Measurements from ENCODE around the gene LRBA.

Gene LRBA

DNA sequence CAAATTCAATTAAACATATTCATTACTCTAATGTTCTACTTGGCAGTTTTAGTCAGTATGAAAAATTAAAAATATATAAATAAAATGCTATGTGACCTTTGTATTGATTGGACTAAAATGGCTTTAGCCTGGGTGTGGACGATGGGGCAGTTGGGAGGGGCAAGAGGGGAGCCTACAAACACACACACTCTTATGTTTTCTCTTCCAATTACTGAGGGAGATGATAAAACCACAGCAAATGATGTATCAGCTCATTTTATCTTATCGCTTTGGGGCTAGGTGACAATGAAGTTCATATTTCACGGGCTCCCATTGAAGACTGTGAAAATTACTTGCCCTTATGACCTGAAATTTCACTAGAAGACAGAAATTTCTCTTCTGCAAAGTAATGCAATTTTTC lies 517.5 kb downstream of the LRBA start:
- DNase-seq (ENCODE audit: low read depth in 3 of 3) = no peak

DNA sequence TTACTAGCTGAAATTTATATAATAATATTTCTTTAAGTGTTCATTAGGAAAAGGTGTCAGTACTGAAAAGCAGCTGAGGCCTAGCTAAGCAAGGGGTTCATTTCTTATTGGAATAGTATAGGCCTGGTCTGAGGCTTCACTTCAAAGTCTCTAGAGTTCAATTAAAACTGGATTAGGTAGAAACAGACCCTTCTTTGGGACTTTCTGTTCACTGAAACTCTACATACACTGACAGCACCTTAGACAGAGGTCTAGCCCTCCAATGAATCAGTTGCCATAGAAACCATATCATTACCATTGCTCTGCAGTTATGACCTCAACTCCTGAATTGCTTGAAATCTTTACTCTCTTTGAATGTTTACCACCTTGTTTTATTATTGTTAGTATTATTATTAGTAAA lies 519.5 kb downstream of the LRBA start:
- DNase-seq (ENCODE audit: low read depth in 3 of 3) = no peak

DNA sequence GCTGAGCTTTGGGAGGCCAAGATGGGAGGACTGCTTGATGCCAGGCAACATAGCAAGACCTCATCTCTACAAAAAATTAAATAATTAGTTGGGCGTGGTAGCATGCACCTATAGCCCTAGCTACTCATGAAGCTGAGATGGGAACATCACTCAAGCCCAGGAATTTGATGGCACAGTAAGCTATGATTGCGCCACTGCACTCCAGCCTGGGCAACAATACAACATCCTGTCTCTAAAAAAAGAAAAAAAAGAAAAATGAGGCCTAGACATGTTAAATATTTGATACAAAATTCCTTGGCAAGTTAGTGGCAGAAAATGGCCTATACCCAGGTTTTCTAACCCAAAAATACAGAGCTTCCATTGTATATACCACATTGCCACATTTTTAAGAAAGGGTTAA lies 521.2 kb downstream of the LRBA start:
- no peak for DNase-seq (ENCODE audit: low read depth in 3 of 3)

DNA sequence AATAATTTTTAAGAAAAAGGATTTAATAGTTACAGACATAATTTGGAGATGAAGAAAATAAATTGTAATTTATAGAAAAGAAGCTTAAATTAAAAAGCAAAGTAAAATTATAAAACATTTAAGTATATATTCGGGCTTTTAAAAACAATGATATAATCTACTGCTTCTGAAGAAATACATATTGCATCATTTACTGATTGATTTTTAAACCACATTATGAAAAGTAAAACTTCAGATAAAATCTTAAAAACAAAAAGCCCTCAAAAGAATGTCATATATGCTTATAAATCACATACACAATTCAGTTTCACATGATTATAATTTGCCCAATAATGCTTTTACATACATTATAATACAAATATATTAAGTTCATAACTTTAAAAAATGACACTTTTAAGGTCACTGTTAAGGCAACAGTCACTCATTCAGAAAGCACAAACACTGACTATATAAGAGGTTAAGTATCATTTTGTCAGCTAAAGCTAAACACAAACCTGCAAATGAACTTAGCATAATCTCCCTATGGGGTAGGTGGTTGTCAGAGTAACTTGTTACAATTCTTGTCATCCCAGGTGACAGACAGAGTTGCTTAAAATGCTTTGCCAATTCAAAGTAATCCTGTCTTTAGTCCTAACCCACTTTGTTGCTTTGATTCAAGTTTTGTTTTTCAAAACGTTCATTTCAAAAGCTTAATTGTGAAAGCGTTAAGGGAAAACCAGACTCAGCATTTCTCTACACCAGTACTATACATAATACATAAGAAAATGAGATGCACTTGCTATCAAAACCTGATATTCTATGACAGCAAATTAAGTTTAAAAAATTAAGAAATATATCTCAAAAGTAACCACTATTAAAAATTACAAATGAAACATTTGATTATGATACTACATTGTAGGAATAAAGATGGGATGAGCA lies 523.7 kb downstream of the LRBA start:
- no peak for DNase-seq (ENCODE audit: low read depth in 3 of 3)

DNA sequence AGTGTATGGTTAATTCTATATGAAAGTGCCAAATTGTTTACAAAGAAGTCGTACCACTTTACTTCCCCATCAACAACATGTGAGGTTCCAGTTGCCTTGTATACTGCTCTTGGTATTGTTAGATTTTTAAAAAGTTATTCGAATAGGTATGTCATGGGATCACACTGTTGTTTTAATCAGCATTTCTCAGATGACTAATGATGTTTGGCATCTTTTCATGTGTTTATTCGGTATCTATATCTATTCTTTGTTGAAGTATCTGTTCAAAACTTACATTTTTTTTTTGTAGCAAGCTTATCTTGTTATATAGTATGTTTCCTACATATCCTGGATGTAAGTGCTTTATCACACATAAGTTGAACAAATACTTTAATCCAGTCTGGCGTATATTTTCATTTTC lies 532.5 kb downstream of the LRBA start:
- DNase-seq (ENCODE audit: low read depth in 3 of 3) = no peak

DNA sequence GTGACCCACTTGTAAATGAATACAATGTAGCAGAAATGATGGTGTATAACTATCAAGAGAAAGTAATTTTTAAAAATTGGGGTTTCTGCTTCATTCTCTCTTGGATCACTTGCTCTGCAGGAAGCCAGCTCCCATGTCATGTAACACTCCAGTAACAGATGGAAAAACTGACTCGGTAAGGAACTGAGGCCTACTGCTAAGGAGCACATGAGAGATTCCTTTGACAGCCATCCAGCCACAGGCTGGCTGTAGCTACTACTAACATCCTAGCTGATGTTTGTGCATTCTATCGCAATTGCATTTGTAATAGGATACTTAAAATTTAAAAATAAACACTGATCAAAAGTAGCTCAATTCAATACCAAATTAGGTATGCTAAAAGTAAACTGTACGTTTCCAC lies 535.4 kb downstream of the LRBA start:
- DNase-seq (ENCODE audit: low read depth in 3 of 3) = no peak

DNA sequence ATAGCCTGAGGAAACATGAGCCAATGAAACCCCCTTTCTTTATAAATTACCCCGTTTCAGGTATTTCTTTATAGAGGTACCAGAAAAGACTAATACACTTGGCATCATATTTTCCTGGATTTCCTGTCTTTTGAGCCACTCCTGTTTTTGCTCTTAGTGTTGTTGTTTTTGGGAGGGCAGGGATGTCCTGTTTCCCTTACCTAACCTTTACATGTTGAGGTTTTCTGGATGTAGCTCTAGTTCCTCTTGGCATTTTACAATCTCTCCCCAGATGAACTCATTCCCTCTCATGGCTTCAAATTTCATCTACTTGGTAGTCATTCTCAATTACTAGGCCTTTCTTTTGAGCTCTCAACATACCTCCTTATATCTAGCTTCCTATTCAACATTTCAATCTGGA lies 537.2 kb downstream of the LRBA start:
- no peak for DNase-seq (ENCODE audit: low read depth in 3 of 3)

DNA sequence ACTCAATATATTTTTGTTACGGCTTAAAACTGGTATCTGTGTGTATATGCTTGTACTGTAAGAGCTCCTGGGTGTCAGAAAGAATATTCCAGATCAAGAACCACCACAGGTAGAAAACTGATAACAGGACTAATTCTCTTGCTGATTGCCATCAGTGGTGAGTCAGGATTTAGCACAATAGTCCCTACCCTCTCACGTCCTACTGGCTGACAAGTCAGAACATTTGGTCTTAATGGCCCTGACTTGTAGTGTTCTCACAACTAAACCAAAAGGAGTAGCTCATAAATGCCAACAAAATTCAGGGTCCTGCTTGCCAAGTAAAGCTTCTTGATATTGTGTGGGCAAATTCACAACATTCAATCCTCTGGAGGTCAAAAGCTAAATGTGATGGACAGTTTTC lies 538.3 kb downstream of the LRBA start:
- no peak for DNase-seq (ENCODE audit: low read depth in 3 of 3)

DNA sequence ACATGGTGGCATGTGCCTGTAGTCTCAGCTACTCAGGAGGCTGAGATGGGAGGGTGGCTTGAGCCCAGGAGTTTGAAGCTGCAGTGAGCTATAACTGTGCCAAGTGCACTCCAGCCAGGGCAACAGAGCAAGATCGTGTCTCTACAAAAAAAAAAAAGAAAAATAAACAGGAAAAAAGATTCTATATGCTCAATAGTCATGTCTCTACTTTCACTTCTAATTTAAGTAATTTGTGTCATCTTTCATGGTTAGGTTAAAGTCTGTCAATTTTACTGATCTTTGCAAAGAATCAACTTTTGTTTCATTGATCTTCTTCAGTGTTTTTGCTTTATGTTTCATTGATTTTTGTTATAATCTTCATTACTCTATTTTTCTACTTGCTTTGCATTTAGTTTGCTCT lies 539.3 kb downstream of the LRBA start:
- DNase-seq (ENCODE audit: low read depth in 3 of 3) = no peak

DNA sequence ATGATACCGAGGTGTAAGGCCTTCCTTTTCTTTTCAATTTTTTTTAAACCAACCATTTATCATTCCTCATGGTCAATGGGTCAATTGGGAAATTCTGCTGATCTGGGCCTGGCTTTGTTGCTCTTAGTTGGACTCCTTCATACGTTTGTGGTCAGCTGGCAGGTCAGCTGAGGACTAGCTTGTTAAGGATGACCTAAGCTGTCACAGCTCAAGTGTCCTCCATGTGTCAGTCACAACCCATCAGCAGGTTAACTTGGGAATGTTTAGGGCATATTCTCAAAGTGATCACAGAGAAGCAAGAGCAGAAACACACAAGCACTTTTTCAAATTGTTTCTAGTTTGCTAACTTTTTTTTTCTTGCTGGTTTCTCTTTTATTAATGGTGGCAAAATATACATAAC lies 550.6 kb downstream of the LRBA start:
- DNase-seq (ENCODE audit: low read depth in 3 of 3) = no peak

DNA sequence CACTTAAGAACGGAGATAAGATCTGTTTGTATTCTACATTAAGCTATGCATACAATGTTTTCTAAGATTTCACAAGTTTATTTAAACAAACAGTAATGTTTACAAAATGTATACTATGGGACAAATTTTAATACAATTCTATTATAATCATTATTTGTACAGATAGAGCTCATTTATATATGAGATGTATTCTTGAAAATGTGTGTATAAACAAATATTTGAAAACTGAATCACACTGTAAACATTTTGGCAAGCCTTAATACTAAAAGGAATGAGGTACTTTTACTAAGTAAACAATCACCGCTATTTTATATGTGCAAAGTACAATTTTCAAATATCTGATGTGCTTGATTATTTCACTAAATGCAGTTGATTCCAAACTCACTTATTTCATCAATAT lies 552.3 kb downstream of the LRBA start:
- no peak for DNase-seq (ENCODE audit: low read depth in 3 of 3)

DNA sequence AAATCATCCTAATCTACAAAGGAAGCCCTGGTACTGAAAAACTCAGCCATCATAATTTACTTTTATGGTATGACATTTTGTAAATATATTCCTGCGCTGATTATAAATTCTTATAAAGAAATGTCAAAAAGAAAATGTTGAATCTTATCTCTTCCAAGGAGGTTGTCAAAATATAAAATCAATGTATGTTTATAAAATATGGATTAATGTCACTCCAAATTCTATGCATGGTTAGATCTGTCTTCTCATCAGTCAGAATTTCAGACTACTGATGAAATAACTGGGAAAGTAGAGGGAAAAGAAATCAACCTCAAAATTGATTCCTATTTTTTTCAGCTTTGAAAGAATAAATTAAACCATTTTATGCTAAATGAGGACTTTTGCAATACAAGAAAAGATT lies 553.1 kb downstream of the LRBA start:
- DNase-seq (ENCODE audit: low read depth in 3 of 3) = no peak

DNA sequence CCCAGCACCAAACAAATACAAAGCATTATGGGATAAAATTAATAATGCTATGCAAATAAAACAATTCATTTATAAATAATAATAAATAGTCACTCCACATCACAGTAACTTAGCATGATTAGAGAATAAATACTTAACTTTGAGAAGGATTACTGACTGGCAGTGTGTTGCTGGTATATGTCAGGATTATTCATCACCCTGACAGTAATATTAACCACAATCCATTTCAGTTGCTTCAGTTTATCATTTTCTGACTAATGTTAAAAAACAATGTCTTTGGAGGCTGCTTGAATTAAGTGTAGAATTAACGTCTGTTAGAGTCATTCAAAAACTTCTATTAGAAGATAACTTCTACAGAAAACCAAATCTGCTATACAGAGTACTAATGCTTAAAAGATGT lies 557.3 kb downstream of the LRBA start:
- no peak for DNase-seq (ENCODE audit: low read depth in 3 of 3)

DNA sequence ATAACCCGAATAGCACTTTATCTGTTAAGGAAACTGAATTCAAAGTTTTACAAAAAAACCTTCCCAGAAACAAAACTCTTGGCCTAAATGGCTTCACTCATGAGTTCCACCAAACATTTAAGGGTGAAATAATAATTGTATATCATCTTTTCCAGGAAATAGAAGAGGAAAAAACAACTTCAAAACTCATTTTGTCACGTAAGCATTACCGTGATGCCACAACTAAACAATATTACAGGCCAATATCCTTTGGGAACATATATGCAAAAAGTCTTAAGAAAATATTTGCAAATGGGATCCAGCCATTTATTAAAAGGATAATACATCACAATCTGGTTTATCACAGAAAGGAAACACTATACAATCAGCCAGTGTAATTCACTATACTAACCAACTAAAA lies 563.2 kb downstream of the LRBA start:
- no peak for DNase-seq (ENCODE audit: low read depth in 3 of 3)

DNA sequence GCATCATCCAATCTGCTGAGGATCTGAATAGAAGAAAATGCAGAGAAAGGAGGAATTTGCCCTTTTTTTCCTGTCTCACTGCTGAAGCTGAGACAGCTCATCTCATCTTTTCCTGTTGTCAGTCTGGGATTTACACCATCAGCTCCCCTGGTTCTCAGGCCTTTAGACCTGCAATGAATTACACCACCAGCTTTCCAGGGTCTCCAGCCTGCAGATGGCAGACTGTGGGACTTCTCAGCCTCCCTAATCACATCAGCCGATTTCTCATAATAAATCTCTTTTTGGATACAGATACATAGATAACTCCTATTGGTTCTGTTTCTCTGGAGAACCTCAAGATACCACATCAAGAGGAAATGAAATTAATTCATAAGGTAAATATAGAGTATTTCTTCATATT lies 567.7 kb downstream of the LRBA start:
- DNase-seq (ENCODE audit: low read depth in 3 of 3) = no peak

DNA sequence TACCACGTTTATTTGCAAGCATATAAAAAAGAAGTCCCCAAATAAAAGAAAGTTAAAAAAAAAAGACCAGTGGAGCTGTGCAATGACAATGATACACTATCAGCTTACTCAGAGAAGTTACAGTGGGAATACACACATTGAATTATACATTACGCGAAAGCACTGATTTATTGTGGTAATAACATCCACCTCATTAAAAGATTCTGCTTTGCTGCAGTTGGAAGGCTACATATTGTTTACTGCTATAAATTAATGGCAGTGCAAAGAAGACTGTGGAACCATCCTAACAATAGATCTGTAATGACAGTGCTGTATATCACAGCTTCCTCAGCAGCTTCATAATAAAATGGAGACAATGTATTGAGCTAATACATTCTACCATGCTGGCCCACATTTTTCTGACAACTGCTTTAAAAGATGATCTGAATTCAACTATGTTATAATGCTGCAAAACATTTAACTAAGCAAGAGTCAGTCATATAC lies 575.6 kb downstream of the LRBA start:
- DNase-seq (ENCODE audit: low read depth in 3 of 3) = no peak

DNA sequence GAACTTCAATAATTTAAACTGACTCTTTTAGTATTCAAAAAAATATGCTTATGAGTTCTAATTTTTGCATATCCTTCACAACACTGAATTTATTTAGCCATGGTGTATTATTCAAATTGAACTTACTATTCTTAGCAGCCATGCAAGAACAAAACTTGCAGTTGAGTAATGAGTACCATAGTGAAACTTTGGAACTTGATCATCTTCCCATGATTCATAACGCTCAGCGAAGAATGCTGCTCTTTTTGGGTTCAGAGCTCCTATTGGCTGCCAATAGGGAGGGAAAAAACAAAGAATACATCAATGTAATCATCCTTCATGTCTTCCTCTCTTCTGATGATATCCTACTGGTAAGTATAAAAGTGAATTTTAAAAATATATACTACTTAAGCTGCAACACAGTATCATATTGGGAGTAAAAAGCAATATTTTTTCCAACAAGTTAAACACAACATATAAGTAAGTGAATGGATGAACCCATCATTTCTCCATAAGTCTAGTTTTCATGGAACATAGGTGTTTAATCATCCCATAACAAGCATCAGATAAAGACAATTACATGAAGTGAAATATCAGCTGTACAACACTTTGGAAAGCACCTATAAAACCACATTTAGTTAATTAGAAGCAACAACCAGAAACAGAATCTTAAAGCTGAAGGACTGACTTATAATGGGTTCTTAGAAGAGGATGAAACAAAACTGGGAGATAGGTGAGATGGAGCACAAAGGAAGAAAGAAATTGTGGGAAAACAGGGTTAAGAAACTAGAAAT lies 578.3 kb downstream of the LRBA start:
- DNase-seq (ENCODE audit: low read depth in 3 of 3) = no peak

DNA sequence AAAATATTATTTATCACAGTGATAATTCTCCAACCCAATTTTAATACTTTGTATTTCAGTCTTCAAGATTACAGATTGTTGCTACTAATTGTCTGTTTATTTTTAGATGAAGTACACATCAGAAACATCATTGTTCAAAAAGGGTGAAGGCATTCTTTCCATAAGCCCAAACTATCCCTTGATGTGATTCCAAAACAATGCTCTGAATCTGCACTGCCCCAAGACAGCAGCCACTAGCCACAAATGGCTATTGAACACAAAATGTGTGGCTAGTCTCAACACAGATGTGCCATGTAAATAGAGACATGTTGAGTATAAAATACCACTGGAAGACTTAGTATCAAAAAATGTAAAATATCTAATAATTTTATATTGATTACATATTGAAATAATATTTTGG lies 583.9 kb downstream of the LRBA start:
- DNase-seq (ENCODE audit: low read depth in 3 of 3) = no peak

DNA sequence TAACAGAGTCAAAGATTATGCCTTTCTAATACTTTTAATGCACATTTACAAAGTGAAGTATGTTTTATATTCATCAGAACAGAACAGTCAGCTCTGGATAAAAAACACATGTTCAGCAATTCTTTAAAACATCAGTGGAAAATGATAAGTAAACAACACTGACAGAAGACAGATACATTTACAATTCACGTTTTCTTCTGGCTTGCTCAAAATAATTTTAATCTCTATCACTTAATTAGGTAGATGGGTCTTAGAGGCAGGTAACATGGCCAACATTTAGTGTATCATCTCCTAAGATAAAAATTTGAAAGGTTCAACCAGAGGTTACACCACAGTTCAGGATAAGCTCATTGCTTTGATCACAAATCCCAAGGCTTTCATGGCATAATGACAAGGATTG lies 589.9 kb downstream of the LRBA start:
- no peak for DNase-seq (ENCODE audit: low read depth in 3 of 3)

DNA sequence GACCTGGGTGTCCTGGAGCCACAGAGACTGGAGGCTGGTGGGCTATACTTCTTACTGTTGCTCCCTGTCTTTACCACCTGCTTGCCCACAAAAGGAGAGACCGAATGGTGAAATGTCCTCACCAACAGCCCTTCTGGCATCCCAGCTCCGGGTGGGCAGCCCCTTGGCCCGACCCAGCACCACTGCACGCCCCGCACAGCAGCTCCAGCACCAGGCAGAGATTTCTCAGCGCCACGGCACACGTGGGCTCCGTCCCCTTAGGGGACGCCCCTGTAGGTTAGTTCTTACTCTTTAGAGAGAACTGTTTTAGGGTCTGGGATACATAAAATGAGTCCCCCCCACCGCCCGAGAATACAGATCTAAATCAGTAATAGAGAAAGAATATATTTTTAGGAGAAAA lies 591.6 kb downstream of the LRBA start:
- DNase-seq (ENCODE audit: low read depth in 3 of 3) = no peak

DNA sequence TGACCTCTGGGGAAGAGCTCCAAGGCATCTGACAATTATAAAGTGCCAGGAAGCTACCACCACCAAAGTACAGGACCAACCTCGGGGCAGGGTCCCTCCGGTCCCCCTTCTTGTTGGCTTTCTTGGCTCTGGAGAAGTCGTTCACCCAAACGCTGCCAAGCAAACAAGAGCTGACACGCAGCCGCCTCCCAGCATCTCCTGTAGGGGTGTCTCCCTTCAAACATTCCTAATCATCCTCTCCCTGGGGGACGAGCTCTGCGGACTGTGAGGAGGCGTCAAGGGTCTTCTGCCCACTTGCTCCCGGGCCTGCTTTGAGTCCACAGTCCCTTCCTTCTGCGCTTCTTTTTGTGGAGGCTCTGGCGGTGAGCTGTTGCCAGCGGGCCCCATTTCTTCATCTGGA lies 592.0 kb downstream of the LRBA start:
- DNase-seq (ENCODE audit: low read depth in 3 of 3) = no peak

DNA sequence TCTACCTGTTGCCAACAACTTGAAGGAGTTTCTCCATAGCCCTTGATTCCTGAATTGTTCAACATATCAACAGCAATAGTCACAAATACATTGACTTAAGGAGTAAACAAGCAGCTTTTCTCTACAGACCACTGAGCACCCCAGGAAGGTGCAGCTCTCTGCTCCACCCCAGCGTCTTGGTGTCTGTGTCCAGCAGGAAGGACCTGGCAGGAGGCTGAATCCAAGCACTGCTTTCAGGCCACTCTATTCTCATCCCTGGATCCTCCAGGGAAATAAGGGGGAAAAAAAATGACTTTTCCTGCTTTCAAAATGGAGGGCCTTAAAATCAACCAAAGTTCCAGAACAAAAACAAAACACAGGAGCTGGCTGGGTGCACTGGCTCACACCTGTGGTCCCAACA lies 593.5 kb downstream of the LRBA start:
- no peak for DNase-seq (ENCODE audit: low read depth in 3 of 3)

DNA sequence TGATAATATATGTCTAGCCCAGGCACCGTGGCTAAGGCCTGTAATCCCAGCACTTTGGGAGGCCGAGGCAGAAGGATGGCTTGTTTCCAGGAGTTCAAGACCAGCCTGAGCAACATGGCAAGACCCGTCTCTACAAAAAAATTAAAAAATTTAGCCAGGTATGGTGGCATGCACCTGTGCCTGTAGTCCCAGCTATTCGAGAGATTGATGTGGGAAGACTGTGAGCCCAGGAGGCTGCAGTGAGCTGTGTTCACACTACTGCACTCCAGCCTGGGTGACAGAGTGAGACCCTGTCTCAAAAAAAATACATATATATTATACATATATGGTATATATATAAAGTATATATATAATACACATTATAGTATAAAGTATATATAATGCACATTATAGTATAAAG lies 595.1 kb downstream of the LRBA start:
- no peak for DNase-seq (ENCODE audit: low read depth in 3 of 3)

Measured in stimulated activated CD4-positive, alpha-beta T cell treated with anti-CD3 and anti-CD28 coated beads, TNF-alpha, amount 100 ng/mL, for 24 hours (primary cell).